ENCODE data around the gene LAMB4. TPM values are rescaled to one million over a fixed set of nuclear protein-coding genes. Genes with fewer than 3 reads are reported as not detected.
A peak's percentile ranks its signal among the peaks of the same experiment; 100 is the strongest.

Gene LAMB4
- total RNA-seq, 4 donors from 2014 or later: 2.0 to 17.3 (median 4.3) TPM; not detected in 1

- Histone ChIP-seq H3K4me1 (peaks cover 0 to 35% (median 0%) of the 10 kb centered on the region in 4 donors), H3K27me3 (no peaks in the 10 kb centered on the region), H3K4me3 (no peak overlapping the region), H3K36me3 (no peaks in the 10 kb centered on the region), H3K9me3 (no peaks in the 10 kb centered on the region), H3K27ac (peak overlapping the region in 1 of 4 donors; percentile 22)
- TF ChIP-seq, protein P1, sequence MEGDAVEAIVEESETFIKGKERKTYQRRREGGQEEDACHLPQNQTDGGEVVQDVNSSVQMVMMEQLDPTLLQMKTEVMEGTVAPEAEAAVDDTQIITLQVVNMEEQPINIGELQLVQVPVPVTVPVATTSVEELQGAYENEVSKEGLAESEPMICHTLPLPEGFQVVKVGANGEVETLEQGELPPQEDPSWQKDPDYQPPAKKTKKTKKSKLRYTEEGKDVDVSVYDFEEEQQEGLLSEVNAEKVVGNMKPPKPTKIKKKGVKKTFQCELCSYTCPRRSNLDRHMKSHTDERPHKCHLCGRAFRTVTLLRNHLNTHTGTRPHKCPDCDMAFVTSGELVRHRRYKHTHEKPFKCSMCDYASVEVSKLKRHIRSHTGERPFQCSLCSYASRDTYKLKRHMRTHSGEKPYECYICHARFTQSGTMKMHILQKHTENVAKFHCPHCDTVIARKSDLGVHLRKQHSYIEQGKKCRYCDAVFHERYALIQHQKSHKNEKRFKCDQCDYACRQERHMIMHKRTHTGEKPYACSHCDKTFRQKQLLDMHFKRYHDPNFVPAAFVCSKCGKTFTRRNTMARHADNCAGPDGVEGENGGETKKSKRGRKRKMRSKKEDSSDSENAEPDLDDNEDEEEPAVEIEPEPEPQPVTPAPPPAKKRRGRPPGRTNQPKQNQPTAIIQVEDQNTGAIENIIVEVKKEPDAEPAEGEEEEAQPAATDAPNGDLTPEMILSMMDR (IDR thresholded peaks at IDR 0.05): no peak
- no peak for TF ChIP-seq POLR2A (IDR thresholded peaks at IDR 0.05)
- no peak for DNase-seq
Measured at GRCh38 chr7:108012499-108013430, 117.4 kb downstream of the LAMB4 start.

DNA sequence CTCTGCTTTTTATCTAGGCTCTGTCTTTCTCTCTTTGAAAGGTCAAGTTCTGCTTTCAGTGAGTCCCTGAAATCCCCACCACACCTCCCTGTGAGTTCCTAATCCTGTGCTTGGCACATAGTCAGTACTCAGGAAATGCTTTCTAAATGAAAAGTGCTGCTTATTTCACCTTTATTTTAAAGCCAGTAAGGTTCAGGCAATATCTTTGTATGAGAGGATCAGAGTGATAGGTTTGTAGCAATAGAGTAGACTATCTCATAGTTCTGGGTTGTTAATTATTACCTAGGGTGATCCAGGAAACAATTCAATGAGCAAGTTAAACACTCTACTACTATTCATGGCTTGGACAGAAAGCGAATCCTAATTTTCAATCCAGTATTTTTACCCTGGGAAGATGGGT lies 119.8 kb downstream of the LAMB4 start:
- DNase-seq: no peak
- no peaks in the 10 kb centered on the region for H3K27me3 ChIP-seq
- H3K4me1 ChIP-seq: peaks cover 0 to 29% (median 0%) of the 10 kb centered on the region in 4 donors
- H3K9me3 ChIP-seq: no peaks in the 10 kb centered on the region
- no peaks in the 10 kb centered on the region for H3K36me3 ChIP-seq
- H3K4me3 ChIP-seq: no peak overlapping the region
- peak overlapping the region in 2 of 4 donors; percentile 51 to 77 for H3K27ac ChIP-seq
- TF ChIP-seq, protein P1 (IDR thresholded peaks at IDR 0.05): no peak
- no peak for TF ChIP-seq POLR2A (IDR thresholded peaks at IDR 0.05)

DNA sequence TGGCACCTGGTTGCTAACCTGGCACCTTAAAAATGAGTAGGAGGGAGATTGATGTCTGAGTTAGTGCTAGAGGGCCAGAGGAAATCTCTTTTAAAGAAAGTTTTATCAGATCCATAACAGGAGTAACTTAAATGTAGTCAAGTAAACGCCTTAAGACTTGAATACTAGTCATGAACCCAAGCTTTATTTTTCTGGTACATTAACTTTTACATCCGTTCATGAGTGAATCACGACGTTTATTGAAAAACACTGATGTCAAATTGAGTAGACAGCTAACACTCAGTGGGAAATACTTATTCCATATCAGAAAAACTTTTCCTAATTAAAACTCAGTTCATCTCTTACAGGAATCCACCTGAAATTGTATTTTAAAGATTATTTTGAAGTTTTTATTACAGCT lies 120.3 kb downstream of the LAMB4 start:
- Histone ChIP-seq H3K4me1 (peaks cover 0 to 25% (median 0%) of the 10 kb centered on the region in 4 donors), H3K27me3 (no peaks in the 10 kb centered on the region), H3K36me3 (no peaks in the 10 kb centered on the region), H3K4me3 (no peak overlapping the region), H3K27ac (peak overlapping the region in 2 of 4 donors; percentile 51 to 77), H3K9me3 (no peaks in the 10 kb centered on the region)
- no peak for DNase-seq
- TF ChIP-seq, protein P1 (IDR thresholded peaks at IDR 0.05): no peak
- no peak for TF ChIP-seq POLR2A (IDR thresholded peaks at IDR 0.05)

DNA sequence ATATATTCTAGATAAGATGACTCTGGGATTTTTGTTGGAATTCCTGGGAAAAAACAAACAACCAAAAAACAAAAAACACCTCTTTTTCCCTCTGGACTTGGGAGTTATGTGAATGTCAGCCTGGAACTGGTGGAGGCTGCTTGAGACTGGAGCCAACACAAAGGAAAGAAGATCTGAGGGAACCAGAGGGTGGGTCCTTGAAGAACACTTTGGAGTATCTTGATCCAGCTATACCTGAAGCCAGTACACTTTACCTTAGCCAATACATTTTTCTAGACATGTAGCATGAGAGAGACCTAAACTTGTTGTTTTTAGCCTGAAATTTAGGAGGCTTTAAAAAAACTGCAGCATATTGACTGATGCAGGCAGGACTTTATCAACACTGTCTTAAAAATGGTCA lies 121.3 kb downstream of the LAMB4 start:
- H3K27ac ChIP-seq: no peak overlapping the region
- no peak overlapping the region for H3K4me3 ChIP-seq
- peaks cover 0 to 29% (median 0%) of the 10 kb centered on the region in 4 donors for H3K4me1 ChIP-seq
- H3K27me3 ChIP-seq: no peaks in the 10 kb centered on the region
- DNase-seq: no peak
- TF ChIP-seq, protein P1 (IDR thresholded peaks at IDR 0.05): no peak
- TF ChIP-seq POLR2A (IDR thresholded peaks at IDR 0.05): no peak
- H3K36me3 ChIP-seq: no peaks in the 10 kb centered on the region
- no peaks in the 10 kb centered on the region for H3K9me3 ChIP-seq

DNA sequence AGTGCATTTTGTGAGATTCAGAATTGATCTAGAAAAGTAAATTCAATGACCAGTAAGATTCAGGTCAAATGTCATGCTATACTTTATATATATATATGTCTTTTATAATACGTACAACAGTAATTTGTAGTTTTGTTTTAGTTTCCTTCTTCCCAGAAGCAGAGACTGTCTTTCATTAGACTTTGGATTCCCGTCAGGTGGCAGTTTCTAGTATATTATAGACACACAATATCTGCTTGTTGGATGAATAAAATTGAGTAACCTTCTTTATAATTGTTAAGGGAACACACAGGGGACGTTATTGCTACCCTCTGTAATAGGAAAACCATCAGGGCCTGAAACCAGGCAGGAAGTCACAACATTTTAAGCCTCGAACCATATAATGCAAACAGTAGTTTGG lies 121.9 kb downstream of the LAMB4 start:
- Histone ChIP-seq H3K9me3 (no peaks in the 10 kb centered on the region), H3K36me3 (no peaks in the 10 kb centered on the region), H3K4me3 (no peak overlapping the region), H3K4me1 (peaks cover 0 to 30% (median 0%) of the 10 kb centered on the region in 4 donors), H3K27ac (peak overlapping the region in 2 of 4 donors; percentile 3 to 22), H3K27me3 (no peaks in the 10 kb centered on the region)
- DNase-seq: no peak
- no peak for TF ChIP-seq POLR2A (IDR thresholded peaks at IDR 0.05)
- TF ChIP-seq, protein P1 (IDR thresholded peaks at IDR 0.05): no peak

All from Peyer's patch (tissue), 4 donors.